ENCODE measurements around the gene TRPM3.

DNA sequence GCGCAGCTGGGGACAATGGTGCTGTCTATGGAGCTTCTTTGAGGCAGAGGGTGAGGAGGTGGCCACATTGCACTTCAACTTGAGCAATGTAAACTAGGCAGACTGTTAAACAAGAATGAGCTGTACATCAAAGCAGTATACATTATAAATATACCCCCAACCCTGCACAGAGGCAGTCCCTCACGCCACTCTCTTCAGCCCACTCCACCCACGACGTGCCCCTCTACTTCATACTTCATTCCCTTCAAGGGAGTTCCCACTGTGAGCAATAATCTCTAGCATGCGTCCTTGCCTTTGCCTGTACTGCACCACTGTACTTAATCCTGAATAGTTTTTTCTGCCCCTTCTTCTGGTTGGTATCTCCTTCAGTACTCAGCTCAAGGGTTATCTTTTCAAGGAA is 14.4 kb downstream of the TRPM3 start:
- TF ChIP-seq, protein P1, sequence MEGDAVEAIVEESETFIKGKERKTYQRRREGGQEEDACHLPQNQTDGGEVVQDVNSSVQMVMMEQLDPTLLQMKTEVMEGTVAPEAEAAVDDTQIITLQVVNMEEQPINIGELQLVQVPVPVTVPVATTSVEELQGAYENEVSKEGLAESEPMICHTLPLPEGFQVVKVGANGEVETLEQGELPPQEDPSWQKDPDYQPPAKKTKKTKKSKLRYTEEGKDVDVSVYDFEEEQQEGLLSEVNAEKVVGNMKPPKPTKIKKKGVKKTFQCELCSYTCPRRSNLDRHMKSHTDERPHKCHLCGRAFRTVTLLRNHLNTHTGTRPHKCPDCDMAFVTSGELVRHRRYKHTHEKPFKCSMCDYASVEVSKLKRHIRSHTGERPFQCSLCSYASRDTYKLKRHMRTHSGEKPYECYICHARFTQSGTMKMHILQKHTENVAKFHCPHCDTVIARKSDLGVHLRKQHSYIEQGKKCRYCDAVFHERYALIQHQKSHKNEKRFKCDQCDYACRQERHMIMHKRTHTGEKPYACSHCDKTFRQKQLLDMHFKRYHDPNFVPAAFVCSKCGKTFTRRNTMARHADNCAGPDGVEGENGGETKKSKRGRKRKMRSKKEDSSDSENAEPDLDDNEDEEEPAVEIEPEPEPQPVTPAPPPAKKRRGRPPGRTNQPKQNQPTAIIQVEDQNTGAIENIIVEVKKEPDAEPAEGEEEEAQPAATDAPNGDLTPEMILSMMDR (IDR thresholded peaks at IDR 0.05), result no peak
- TF ChIP-seq EP300 (IDR thresholded peaks at IDR 0.05), result no peak
- TF ChIP-seq POLR2A (IDR thresholded peaks at IDR 0.05), result no peak
- no peak for TF ChIP-seq POLR2AphosphoS5 (IDR thresholded peaks at IDR 0.05)
